ENCODE data around the gene LCP1.

LCP1 gene

DNA sequence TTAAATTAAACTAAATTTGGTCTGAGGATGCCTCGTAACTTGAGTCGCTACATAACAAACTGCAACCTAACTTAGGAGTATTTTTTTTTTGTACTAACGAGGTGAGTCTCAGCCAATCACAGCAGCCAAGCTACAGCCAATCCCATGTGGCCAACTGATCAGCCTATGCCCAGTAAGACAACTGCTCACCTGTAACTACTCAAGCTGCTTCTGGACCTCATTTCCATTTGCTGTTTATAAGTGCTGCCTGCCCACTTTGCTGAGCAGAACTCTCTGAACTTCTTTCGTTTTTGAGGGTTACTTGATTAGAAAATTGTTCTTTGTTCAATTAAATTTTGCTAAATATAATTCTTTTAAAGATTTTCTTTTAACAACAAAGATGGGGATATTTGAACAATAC, 81.0 kb downstream of the LCP1 start:
- no peak for DNase-seq (ENCODE audit: low spot score)

GRCh38 chr13:46100191-46100815, 81.7 kb downstream of the LCP1 start:
- DNase-seq (ENCODE audit: low spot score), result no peak

DNA sequence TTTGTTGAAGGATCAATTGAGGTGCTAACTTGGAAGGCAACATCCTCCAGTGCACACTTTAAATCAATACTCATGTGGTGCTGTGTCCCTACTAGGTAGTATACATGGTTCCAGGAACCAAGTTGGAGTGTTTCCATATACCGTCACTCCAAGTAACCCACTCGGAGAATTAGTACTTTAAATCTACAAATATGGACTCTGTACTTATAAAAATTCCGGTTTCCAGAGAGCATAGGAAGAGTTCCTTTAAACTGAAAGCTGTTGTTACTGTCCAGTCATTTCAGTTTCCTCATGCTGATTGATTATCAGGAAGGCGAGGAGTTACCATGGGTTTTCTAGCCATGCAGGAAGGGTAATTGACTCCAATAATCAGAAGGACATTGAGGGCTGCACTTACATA, 84.3 kb downstream of the LCP1 start:
- no peak for DNase-seq (ENCODE audit: low spot score)

GRCh38 chr13:46097015-46097414, 85.0 kb downstream of the LCP1 start:
- no peak for DNase-seq (ENCODE audit: low spot score)

DNA sequence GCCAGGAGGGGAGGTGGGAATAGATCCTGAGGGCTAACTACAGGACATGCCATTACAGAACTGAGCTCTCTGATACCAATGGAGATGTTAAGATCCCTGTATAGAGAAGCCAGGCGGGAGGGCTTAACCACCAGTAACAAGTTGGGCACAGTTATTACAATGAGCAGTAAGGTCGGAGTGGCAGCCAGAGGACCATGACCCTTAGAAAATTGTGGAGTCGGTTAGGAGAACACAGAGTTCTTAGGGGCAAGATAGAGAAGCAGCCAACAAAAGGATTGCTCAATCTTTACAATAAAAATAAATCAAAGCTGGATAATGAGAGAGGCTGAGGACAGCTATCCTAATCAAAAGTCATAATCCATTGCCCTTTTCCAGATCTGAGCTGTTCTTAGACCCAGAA, 87.5 kb downstream of the LCP1 start:
- DNase-seq (ENCODE audit: low spot score), result no peak

- no peak for DNase-seq (ENCODE audit: low spot score)
These were observed 93.0 kb downstream of the LCP1 start for GRCh38 chr13:46088821-46089562.

GRCh38 chr13:46087481-46087880, 94.5 kb downstream of the LCP1 start:
- no peak for DNase-seq (ENCODE audit: low spot score)

- DNase-seq (ENCODE audit: low spot score), result no peak
These were observed 95.0 kb downstream of the LCP1 start for GRCh38 chr13:46086985-46087384.

DNA sequence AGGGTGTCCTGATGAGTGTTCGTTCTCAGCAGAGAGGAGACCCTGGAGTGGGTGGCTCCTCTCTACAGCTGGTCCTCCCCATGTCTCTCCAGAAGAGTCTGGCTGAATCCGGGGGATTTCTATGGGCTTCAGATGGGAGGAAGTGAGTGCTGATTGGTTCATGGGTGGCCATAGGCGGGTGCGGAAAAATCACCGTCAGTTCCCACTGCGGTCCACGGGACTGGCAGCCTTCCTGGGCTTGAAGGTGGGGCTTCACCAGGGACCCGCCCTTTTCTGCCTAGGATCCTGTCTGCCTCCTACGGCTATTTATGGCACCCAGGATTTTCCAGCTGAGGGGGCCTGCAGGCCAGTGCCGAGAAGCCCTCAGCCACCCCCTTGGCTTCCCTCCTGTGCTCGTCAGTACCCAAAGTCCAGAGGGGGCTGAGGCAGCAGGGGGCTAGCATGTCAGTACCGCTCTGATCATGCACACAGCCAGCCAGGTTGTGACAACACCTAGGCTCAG, 95.5 kb downstream of the LCP1 start:
- no peak for DNase-seq (ENCODE audit: low spot score)

DNA sequence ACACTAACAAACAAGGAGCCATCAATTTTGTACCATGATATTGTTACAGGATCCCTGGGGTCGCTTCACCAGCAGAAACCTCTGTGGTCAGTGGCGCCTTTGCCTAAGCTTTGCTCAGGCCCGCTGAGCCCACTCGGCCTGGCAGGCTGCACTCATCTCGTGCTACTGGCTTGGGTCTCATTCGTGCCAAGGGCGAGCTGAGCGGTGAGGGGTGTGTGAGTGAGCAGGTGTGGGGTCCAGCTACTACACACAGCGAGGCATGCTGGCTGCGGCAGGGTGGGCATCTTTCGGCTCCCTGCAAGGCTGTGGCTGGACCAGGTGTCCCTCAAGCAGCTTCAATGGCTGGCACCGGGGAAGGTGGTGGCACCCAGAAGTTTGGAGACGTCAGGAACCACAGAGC, 96.2 kb downstream of the LCP1 start:
- no peak for DNase-seq (ENCODE audit: low spot score)

- no peak for DNase-seq (ENCODE audit: low spot score)
These were observed 99.7 kb downstream of the LCP1 start for GRCh38 chr13:46082324-46082723.

DNA sequence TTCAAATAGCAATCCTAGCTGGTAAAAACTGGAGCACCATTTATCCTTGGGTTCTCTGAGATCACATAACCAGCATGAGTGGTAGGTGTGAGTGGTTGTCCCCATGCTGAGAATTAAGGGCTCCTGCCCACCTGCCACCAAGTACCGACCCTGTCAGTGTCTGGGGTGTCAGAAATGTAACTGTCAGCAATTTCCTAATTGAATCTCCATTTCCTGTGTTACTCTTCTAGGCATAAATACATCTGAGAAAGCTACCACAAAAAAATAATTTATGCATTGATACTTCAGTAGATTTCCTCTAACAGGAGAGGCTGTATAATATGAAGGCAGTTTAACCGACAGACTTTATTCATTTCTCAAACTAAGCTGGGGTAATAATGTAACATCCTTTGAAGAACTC, 102.2 kb downstream of the LCP1 start:
- no peak for DNase-seq (ENCODE audit: low spot score)

GRCh38 chr13:46077265-46077664, 104.7 kb downstream of the LCP1 start:
- no peak for DNase-seq (ENCODE audit: low spot score)

GRCh38 chr13:46076827-46077226, 105.2 kb downstream of the LCP1 start:
- no peak for DNase-seq (ENCODE audit: low spot score)
